ENCODE data around the gene GOSR1. TPM values are rescaled to one million over a fixed set of nuclear protein-coding genes. Genes with fewer than 3 reads are reported as not detected.
"Not testable (repeated sequence)": the region's sequence is repeated elsewhere in the genome, so short reads cannot be mapped to it uniquely, and the experiment has no call there.

Gene GOSR1
- total RNA-seq, 5 donors from 2014 or later (not counting 1 experiment from before 2014, with no cell fraction given): 47.7 to 56.3 (median 49.6) TPM

DNA sequence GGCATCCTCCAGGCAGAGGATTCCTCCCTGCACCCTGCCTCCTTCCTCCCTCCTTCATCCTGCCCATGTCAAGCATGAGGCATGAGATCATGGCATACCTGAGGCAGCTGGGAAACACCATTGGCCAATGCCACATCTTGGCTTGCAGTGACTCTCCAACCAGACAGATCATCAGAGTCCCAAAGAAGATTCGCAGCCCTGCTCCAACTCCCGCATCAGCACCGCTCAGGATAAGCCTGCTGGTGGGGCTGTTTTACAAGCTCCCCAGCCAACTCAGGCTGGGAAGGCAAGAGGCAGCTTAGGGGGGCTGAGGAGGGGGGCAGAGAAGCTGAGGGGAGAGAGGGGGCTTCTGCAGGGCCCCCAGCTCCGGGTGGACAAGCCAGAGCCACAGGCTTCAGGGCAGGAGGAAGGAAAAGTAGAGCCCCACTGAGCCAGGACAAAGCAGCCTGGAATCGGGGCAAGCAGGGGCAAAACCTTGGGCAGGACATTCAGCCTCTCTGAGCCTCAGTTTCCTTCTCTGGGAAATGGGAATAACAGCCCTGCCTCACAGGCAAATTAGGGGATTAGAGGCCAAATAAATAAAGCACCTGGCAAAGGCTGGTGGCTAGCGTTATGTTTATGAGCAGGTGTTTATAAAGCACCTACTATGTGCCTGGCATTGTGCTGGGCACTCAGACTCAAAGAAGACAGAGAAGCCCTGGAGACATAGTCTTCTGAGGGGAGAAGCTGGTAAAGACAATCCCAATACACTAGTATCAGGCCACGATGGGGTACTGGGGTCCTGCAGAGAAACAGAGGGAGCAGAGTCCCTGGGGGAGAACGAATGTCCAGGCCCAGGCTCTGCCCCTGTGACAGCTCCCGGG lies 88.1 kb downstream of the GOSR1 start:
- Mint-ChIP-seq H3K9me3 (no peaks in the 10 kb centered on the region), H3K4me1 (no peaks in the 10 kb centered on the region), H3K4me3 (no peak overlapping the region), H3K27me3 (peaks cover 8% of the 10 kb centered on the region in 2 donors), H3K27ac (no peak overlapping the region), H3K36me3 (no peaks in the 10 kb centered on the region)
- no peaks in the 10 kb centered on the region for H3K36me3 ChIP-seq (ENCODE audit: control insufficient read depth in 2 of 2, extremely low read depth in 1 of 2, insufficient read depth in 1 of 2, low read length in 1 of 2)
- ATAC-seq (replicated peaks in 1 of 4) (no peak), DNase-seq (no peak)
- WGBS (ENCODE audit: insufficient coverage): 84% methylated on average over 5 of the region's 9 CpGs
- no peaks in the 10 kb centered on the region for H3K9me3 ChIP-seq
- H3K4me3 ChIP-seq (ENCODE audit: control insufficient read depth in 1 of 2, extremely low read depth in 1 of 2, low read length in 1 of 2): no peak overlapping the region
- CTCF ChIA-PET: interaction anchor here in 1 of 2 donors (0.6 kb wide), 1 partner anchor 23 kb away, joined by 3 read pairs; no protein-coding TSS in a partner anchor
- no peaks in the 10 kb centered on the region for H3K4me1 ChIP-seq (ENCODE audit: control insufficient read depth in 1 of 2, extremely low read depth in 1 of 2, insufficient read depth in 2 of 2, low read length in 2 of 2)
- H3K27me3 ChIP-seq (replicated peaks in 1 of 2; ENCODE audit: control insufficient read depth in 2 of 2, extremely low read depth in 1 of 2, insufficient read depth in 2 of 2, low read length in 1 of 2): peaks cover 0 to 21% of the 10 kb centered on the region in 2 experiments
- POLR2A ChIA-PET: interaction anchor here in 1 of 2 donors (0.6 kb wide), 1 partner anchor 882 kb away, joined by 6 read pairs; no protein-coding TSS in a partner anchor
- no peak overlapping the region for H3K27ac ChIP-seq (ENCODE audit: low read length)

DNA sequence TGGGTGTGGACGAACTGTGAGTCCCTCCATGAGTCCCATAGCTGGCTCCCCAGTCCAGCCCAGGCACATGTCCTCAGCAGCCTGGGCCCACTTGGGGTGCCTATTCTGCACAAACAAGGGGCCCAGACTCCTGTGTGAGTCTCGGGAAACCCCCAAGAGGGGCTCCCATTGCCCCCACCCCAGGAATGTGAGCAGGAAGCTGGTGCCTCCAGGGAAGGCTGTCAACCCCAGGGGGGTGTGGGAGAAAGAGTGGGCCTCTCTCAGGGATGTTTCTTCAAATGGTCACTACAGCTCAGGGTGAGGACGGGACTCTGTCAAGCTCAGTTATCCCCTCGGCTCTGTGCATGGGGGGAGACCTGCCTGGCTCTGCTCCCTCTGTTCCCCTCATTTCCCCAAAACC lies 88.9 kb downstream of the GOSR1 start:
- H3K4me3 Mint-ChIP-seq; H3K4me1 ChIP-seq (ENCODE audit: control insufficient read depth in 1 of 2, extremely low read depth in 1 of 2, insufficient read depth in 2 of 2, low read length in 2 of 2); H3K36me3 Mint-ChIP-seq; CTCF ChIA-PET; ATAC-seq (replicated peaks in 1 of 4); POLR2A ChIA-PET; H3K27ac Mint-ChIP-seq; DNase-seq; H3K9me3 Mint-ChIP-seq; H3K36me3 ChIP-seq (ENCODE audit: control insufficient read depth in 2 of 2, extremely low read depth in 1 of 2, insufficient read depth in 1 of 2, low read length in 1 of 2); H3K9me3 ChIP-seq; H3K27ac ChIP-seq (ENCODE audit: low read length); H3K4me1 Mint-ChIP-seq; H3K4me3 ChIP-seq (ENCODE audit: control insufficient read depth in 1 of 2, extremely low read depth in 1 of 2, low read length in 1 of 2); H3K27me3 Mint-ChIP-seq: not testable (repeated sequence)
- peaks cover 0 to 18% of the 10 kb centered on the region in 2 experiments for H3K27me3 ChIP-seq (replicated peaks in 1 of 2; ENCODE audit: control insufficient read depth in 2 of 2, extremely low read depth in 1 of 2, insufficient read depth in 2 of 2, low read length in 1 of 2)
- 92% methylated on average over 2 of the region's 4 CpGs for WGBS (ENCODE audit: insufficient coverage)

DNA sequence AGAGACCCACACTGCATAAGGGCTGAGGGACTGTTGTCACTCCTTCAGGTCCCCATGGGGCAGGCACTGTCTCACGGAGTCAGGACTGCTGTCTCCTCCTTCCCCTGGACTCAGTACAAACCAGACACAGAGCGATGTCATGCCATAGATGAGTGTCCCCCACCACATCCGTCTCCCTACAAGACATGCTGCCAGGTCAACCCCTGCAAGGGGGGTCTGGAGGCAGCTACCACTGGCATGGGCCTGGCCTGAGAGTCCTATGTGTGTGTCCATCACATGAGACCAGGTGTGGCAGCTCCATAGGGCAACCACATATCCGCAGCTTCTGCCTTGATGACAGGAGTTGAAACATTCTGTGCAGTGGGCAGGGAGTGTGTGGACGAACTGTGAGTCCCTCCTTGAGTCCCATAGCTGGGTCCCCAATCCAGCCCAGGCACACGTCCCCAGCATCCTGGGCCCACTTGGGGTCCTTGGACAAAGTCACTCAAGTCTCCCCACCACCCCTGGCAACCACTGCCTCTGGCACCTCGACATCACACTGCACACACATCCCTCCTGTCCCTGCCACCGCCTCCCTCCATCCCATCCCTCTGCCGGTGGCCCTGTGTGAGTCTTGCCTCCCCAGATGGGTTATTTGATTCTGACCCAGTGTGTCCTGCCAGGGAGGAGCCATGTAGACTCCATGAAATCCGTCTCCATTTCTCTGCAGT lies 89.5 kb downstream of the GOSR1 start:
- H3K36me3 Mint-ChIP-seq; DNase-seq; ATAC-seq (replicated peaks in 1 of 4); CTCF ChIA-PET; H3K4me3 ChIP-seq (ENCODE audit: control insufficient read depth in 1 of 2, extremely low read depth in 1 of 2, low read length in 1 of 2); H3K4me1 ChIP-seq (ENCODE audit: control insufficient read depth in 1 of 2, extremely low read depth in 1 of 2, insufficient read depth in 2 of 2, low read length in 2 of 2); H3K27ac Mint-ChIP-seq; H3K9me3 Mint-ChIP-seq; H3K4me1 Mint-ChIP-seq; POLR2A ChIA-PET; H3K9me3 ChIP-seq; H3K4me3 Mint-ChIP-seq; H3K27ac ChIP-seq (ENCODE audit: low read length); H3K36me3 ChIP-seq (ENCODE audit: control insufficient read depth in 2 of 2, extremely low read depth in 1 of 2, insufficient read depth in 1 of 2, low read length in 1 of 2); H3K27me3 Mint-ChIP-seq: not testable (repeated sequence)
- H3K27me3 ChIP-seq (replicated peaks in 1 of 2; ENCODE audit: control insufficient read depth in 2 of 2, extremely low read depth in 1 of 2, insufficient read depth in 2 of 2, low read length in 1 of 2): peaks cover 0 to 19% of the 10 kb centered on the region in 2 experiments
- WGBS (ENCODE audit: insufficient coverage): 60% methylated on average over 7 of the region's 10 CpGs

DNA sequence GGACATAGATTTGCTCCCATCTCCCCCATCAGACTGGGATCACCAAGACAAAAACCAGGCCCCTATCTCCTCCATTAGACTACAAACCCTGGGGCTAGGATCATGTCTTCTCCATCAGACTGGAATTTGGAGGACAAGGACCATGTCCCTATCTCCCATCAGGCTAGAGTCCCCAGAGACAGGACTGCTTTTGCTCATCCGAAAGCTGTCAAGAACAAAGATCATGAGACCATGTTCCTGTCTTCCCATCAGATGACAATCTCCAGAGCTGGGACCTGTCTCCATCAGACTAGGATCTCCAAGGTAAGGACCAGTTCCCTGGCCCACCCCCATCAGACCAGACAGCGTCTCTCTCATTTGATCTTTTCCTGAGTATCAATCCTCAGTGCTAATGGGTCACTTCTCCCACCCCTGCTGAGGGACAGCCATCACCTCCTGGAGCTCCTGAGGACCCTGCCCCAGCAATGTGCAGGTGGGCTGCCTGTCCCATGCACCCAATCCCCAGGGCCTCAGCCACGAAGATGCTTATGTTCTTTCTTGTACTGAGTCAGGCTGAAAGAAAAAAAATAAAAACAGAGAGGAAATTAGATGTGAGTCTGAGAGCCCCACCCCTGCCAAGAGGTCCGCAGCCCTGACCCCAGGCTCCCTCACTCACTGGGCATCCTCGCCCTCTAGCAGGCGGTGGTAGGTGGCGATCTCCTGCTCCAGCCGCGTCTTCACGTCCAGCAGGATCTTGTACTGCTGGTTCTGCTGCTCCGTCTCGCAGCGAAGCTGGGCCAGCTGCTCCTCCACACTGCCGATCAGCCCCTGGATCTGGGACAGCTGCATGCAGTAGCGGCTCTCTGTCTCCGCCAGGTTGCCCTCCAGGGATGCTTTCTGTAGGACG lies 90.3 kb downstream of the GOSR1 start:
- no peak overlapping the region for H3K27ac Mint-ChIP-seq
- no peaks in the 10 kb centered on the region for H3K36me3 ChIP-seq (ENCODE audit: control insufficient read depth in 2 of 2, extremely low read depth in 1 of 2, insufficient read depth in 1 of 2, low read length in 1 of 2)
- CTCF ChIA-PET: no interaction called here
- H3K27ac ChIP-seq (ENCODE audit: low read length): no peak overlapping the region
- H3K27me3 Mint-ChIP-seq: peaks cover 8 to 10% of the 10 kb centered on the region in 2 donors
- peaks cover 0 to 22% of the 10 kb centered on the region in 2 experiments for H3K27me3 ChIP-seq (replicated peaks in 1 of 2; ENCODE audit: control insufficient read depth in 2 of 2, extremely low read depth in 1 of 2, insufficient read depth in 2 of 2, low read length in 1 of 2)
- no peaks in the 10 kb centered on the region for H3K36me3 Mint-ChIP-seq
- POLR2A ChIA-PET: no interaction called here
- H3K4me3 ChIP-seq (ENCODE audit: control insufficient read depth in 1 of 2, extremely low read depth in 1 of 2, low read length in 1 of 2): no peak overlapping the region
- no peak for DNase-seq
- ATAC-seq (replicated peaks in 1 of 4): no peak
- no peaks in the 10 kb centered on the region for H3K9me3 Mint-ChIP-seq
- H3K9me3 ChIP-seq: no peaks in the 10 kb centered on the region
- no peaks in the 10 kb centered on the region for H3K4me1 ChIP-seq (ENCODE audit: control insufficient read depth in 1 of 2, extremely low read depth in 1 of 2, insufficient read depth in 2 of 2, low read length in 2 of 2)
- 90% methylated on average over 16 of the region's 17 CpGs for WGBS (ENCODE audit: insufficient coverage)
- no peaks in the 10 kb centered on the region for H3K4me1 Mint-ChIP-seq
- no peak overlapping the region for H3K4me3 Mint-ChIP-seq

DNA sequence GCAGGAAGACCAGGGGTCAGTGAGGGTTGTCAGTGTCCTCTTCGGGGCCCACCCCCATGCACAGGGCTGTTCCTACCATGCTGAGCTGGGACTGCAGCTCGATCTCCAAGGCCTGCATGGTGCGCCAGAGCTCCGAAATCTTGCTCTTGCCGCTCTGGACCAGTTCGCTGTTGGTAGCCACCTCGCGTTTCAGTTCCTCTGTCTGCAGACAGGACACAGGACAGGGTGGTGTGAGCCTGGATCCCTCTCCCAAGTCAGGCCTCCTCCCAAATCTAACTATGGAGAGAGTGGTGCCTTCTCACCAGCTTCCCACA lies 90.9 kb downstream of the GOSR1 start:
- H3K4me3 ChIP-seq (ENCODE audit: control insufficient read depth in 1 of 2, extremely low read depth in 1 of 2, low read length in 1 of 2): no peak overlapping the region
- POLR2A ChIA-PET: no interaction called here
- no peaks in the 10 kb centered on the region for H3K9me3 Mint-ChIP-seq
- no peaks in the 10 kb centered on the region for H3K4me1 Mint-ChIP-seq
- H3K4me3 Mint-ChIP-seq: no peak overlapping the region
- 85% methylated on average over 8 of the region's 8 CpGs for WGBS (ENCODE audit: insufficient coverage)
- H3K27ac Mint-ChIP-seq: no peak overlapping the region
- H3K9me3 ChIP-seq: no peaks in the 10 kb centered on the region
- no peaks in the 10 kb centered on the region for H3K36me3 Mint-ChIP-seq
- ATAC-seq (replicated peaks in 1 of 4): no peak
- no peak for DNase-seq
- peaks cover 8 to 11% of the 10 kb centered on the region in 2 donors for H3K27me3 Mint-ChIP-seq
- no peaks in the 10 kb centered on the region for H3K4me1 ChIP-seq (ENCODE audit: control insufficient read depth in 1 of 2, extremely low read depth in 1 of 2, insufficient read depth in 2 of 2, low read length in 2 of 2)
- peaks cover 0 to 24% of the 10 kb centered on the region in 2 experiments for H3K27me3 ChIP-seq (replicated peaks in 1 of 2; ENCODE audit: control insufficient read depth in 2 of 2, extremely low read depth in 1 of 2, insufficient read depth in 2 of 2, low read length in 1 of 2)
- H3K27ac ChIP-seq (ENCODE audit: low read length): no peak overlapping the region
- CTCF ChIA-PET: no interaction called here
- no peaks in the 10 kb centered on the region for H3K36me3 ChIP-seq (ENCODE audit: control insufficient read depth in 2 of 2, extremely low read depth in 1 of 2, insufficient read depth in 1 of 2, low read length in 1 of 2)

DNA sequence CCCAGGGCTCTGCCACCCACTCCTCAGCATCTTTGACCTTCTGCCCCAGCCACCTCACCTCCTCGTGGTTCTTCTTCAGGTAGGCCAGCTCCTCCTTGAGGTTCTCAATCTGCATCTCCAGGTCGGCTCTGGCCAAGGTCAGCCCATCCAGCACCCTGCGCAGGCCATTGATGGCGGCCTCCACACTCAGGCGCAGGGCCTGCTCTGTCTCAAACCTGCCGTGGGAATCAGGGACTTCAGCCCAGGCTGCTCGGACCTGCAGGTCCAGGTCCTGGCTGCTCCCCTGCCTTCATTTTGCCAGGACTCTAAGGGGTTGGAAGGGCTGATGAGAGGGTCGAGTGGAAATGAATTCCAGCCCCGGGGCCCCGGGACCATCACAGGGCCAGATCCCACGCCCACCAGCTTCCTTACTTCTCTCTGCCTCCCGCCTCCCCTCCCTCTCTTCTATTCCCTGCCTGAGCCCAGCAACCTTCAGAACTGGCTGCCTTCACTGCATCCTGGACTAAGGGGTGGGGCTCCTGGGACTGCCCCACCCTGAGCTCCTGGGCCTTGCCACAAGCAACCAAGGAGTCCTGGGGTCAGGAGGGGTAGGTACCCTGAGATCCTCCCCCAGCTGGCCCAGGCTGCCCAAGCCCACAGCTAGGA lies 92.4 kb downstream of the GOSR1 start:
- H3K27me3 Mint-ChIP-seq: peaks cover 8 to 15% of the 10 kb centered on the region in 2 donors
- ATAC-seq (replicated peaks in 1 of 4): not testable (repeated sequence)
- 86% methylated on average over 6 of the region's 12 CpGs for WGBS (ENCODE audit: insufficient coverage)

More for the DNA sequence above, 92.4 kb downstream of the GOSR1 start:
- DNase-seq; H3K9me3 Mint-ChIP-seq; POLR2A ChIA-PET; H3K4me1 Mint-ChIP-seq; H3K36me3 ChIP-seq (ENCODE audit: control insufficient read depth in 2 of 2, extremely low read depth in 1 of 2, insufficient read depth in 1 of 2, low read length in 1 of 2); H3K27ac ChIP-seq (ENCODE audit: low read length); H3K4me3 Mint-ChIP-seq; H3K36me3 Mint-ChIP-seq; H3K9me3 ChIP-seq; H3K4me3 ChIP-seq (ENCODE audit: control insufficient read depth in 1 of 2, extremely low read depth in 1 of 2, low read length in 1 of 2); CTCF ChIA-PET; H3K4me1 ChIP-seq (ENCODE audit: control insufficient read depth in 1 of 2, extremely low read depth in 1 of 2, insufficient read depth in 2 of 2, low read length in 2 of 2); H3K27ac Mint-ChIP-seq: not testable (repeated sequence)
- H3K27me3 ChIP-seq (replicated peaks in 1 of 2; ENCODE audit: control insufficient read depth in 2 of 2, extremely low read depth in 1 of 2, insufficient read depth in 2 of 2, low read length in 1 of 2): peaks cover 0 to 20% of the 10 kb centered on the region in 2 experiments
